H1 (cell line): ENCODE results near the gene SNX2. TPM values are rescaled to one million over a fixed set of nuclear protein-coding genes. Genes with fewer than 3 reads are reported as not detected.

Source experiments
- CHD7 ChIP-seq: fragments of 300-600 bp; sonication (generic); IDR thresholded peaks from 2 replicates; pipeline ENCODE4 v1.7.1; 2012; ENCODE audit warnings: low read length, moderate library complexity, mild to moderate bottlenecking, inconsistent platforms; ENCODE audit not compliant: insufficient replicate concordance
- polyA plus RNA-seq, 7 experiments: library from polyadenylated mRNA; depleted of rRNA in 3 of 7; stranded (reverse) in 5 of 7; unstranded in 2 of 7; fragments of >200 nt in 5 of 7; fragments of 200-250 nt in 2 of 7; gene quantifications; 1 replicate in 5 of 7; 2 replicates in 1 of 7; 4 replicates in 1 of 7; pipeline versions ENCODE4 v1.2.1 to v1.2.3, GENCODE V29; 2011 to 2013; ENCODE audit warnings: missing spikeins in 2 of 7, mixed read lengths in 2 of 7
- total RNA-seq: library from RNA; stranded (reverse); fragmentation: NEBNext Ultra II Directional; extraction: Animal tissue kit (Norgen Biotek cat#: 25700); gene quantifications from 2 replicates; pipeline ENCODE4 v1.2.1, GENCODE V29; 2021

SNX2 gene
- total and polyA plus RNA-seq, 2 of the 8 experiments (the other 6 are each of a cell fraction or from before 2014, with no cell fraction given): 51.0 to 61.2 TPM

GRCh38 chr5:122874179-122874875 is 99.4 kb downstream of the SNX2 start (continued):
- TF ChIP-seq CHD7: no peak
